ENCODE measurements around the gene GSTT4.

- TF ChIP-seq POLR2A (IDR thresholded peaks at IDR 0.05) (no peak), CTCF (IDR thresholded peaks at IDR 0.05) (no peak)
Measured at GRCh38 chr22:24010018-24010391, 4.8 kb upstream of the GSTT4 start.

Data from adrenal gland (tissue), 5 donors.